DOHH2 (cell line): ENCODE data around the gene USP9X.

Source experiments
- H3F3A ChIP-seq: fragments of 200-600 bp; sonication (generic), shearing (Covaris generic); 2 replicates; pipeline ENCODE4 v1.6.0; 2016; ENCODE audit warnings: antibody characterized with exemption, mild to moderate bottlenecking; ENCODE audit not compliant: control insufficient read depth, insufficient read depth
- H3K27ac ChIP-seq: fragments of 200-600 bp; sonication (generic); 2 replicates; pipeline ENCODE4 v1.5.1; 2014; ENCODE audit warnings: low read depth, mild to moderate bottlenecking, low read length, moderate library complexity
- H3K27me3 ChIP-seq: fragments of 200-600 bp; sonication (generic); 2 replicates; pipeline ENCODE4 v1.6.1; 2014; ENCODE audit warnings: mild to moderate bottlenecking, low read length, mixed read lengths; ENCODE audit not compliant: control insufficient read depth
- H3K36me3 ChIP-seq: fragments of 200-600 bp; sonication (generic); 2 replicates; pipeline ENCODE4 v1.6.1; 2014; ENCODE audit warnings: mild to moderate bottlenecking, low read length, moderate library complexity, mixed read lengths; ENCODE audit not compliant: control insufficient read depth
- H3K4me1 ChIP-seq: fragments of 200-600 bp; sonication (generic); 2 replicates; pipeline ENCODE4 v1.6.1; 2014; ENCODE audit warnings: mild to moderate bottlenecking, low read length, mixed read lengths; ENCODE audit not compliant: control insufficient read depth
- H3K4me2 ChIP-seq: fragments of 200-600 bp; sonication (generic); 2 replicates; pipeline ENCODE4 v1.6.0; 2014; ENCODE audit warnings: mild to moderate bottlenecking, low read length, moderate library complexity
- H3K4me3 ChIP-seq: fragments of 200-600 bp; sonication (generic); 2 replicates; pipeline ENCODE4 v1.5.1; 2014; ENCODE audit warnings: mild to moderate bottlenecking, low read length, mixed read lengths
- H3K79me2 ChIP-seq: fragments of 200-600 bp; sonication (generic); 2 replicates; pipeline ENCODE4 v1.6.1; 2014; ENCODE audit warnings: mild to moderate bottlenecking, low read length, mixed read lengths; ENCODE audit not compliant: control insufficient read depth
- H3K9me2 ChIP-seq: fragments of 200-600 bp; sonication (generic); replicated peaks from 2 replicates; pipeline ENCODE4 v1.6.1; 2014; ENCODE audit warnings: mild to moderate bottlenecking, low read length, mixed read lengths; ENCODE audit not compliant: control insufficient read depth
- H3K9me3 ChIP-seq: fragments of 200-600 bp; sonication (generic); 2 replicates; pipeline ENCODE4 v1.6.1; 2014; ENCODE audit warnings: antibody characterized with exemption, low read length, mixed read lengths; ENCODE audit not compliant: control insufficient read depth, insufficient read depth
- H4K20me1 ChIP-seq: fragments of 200-600 bp; sonication (generic); 2 replicates; pipeline ENCODE4 v1.6.0; 2014; ENCODE audit warnings: low read depth, mild to moderate bottlenecking, antibody characterized with exemption, low read length, moderate library complexity; ENCODE audit not compliant: control insufficient read depth, insufficient read depth
- CTCF ChIP-seq: fragments of 200-600 bp; sonication (generic); IDR thresholded peaks from one replicate; pipeline ENCODE4 v1.5.1; 2014; ENCODE audit warnings: antibody characterized with exemption, mild to moderate bottlenecking, low read depth, low read length; ENCODE audit not compliant: poor library complexity, severe bottlenecking
- EZH2phosphoT487 ChIP-seq: fragments of 200-600 bp; sonication (generic); IDR thresholded peaks from 2 replicates; pipeline ENCODE4 v1.6.1; 2017; ENCODE audit warnings: borderline replicate concordance, mild to moderate bottlenecking, antibody characterized with exemption, low read length, moderate library complexity, mixed read lengths

USP9X gene

GRCh38 chrX:41090568-41091238, 5.5 kb downstream of the USP9X start:
- H3K27me3 ChIP-seq, result no peaks in the 10 kb centered on the region
- no peak overlapping the region for H3K4me3 ChIP-seq
- TF ChIP-seq CTCF (no peak), EZH2phosphoT487 (no peak)
- peaks cover 9% of the 10 kb centered on the region; the same call in 1 of the 2 replicates for H4K20me1 ChIP-seq
- H3F3A ChIP-seq, result no peaks in the 10 kb centered on the region
- peaks cover 38% of the 10 kb centered on the region for H3K36me3 ChIP-seq
- no peak overlapping the region for H3K27ac ChIP-seq
- H3K4me1 ChIP-seq, result peaks cover 27% of the 10 kb centered on the region
- no peaks in the 10 kb centered on the region for H3K9me3 ChIP-seq
- H3K79me2 ChIP-seq, result peaks cover 100% of the 10 kb centered on the region
- H3K4me2 ChIP-seq, result 0 out of 2 replicates have a peak overlapping the region, but pooled peaks have one; percentile 21
- no peaks in the 10 kb centered on the region for H3K9me2 ChIP-seq

GRCh38 chrX:41092776-41093175, 7.5 kb downstream of the USP9X start:
- no peaks in the 10 kb centered on the region for H3K9me2 ChIP-seq
- H3F3A ChIP-seq, result no peaks in the 10 kb centered on the region
- no peak overlapping the region for H3K27ac ChIP-seq
- H3K9me3 ChIP-seq, result no peaks in the 10 kb centered on the region
- peaks cover 100% of the 10 kb centered on the region for H3K79me2 ChIP-seq
- H3K4me1 ChIP-seq, result peaks cover 27% of the 10 kb centered on the region
- TF ChIP-seq EZH2phosphoT487, result no peak
- no peak for TF ChIP-seq CTCF
- H3K27me3 ChIP-seq, result no peaks in the 10 kb centered on the region
- H3K4me3 ChIP-seq, result no peak overlapping the region
- H4K20me1 ChIP-seq, result peaks cover 9% of the 10 kb centered on the region; the same call in 1 of the 2 replicates
- peaks cover 25% of the 10 kb centered on the region for H3K36me3 ChIP-seq
- no peak overlapping the region for H3K4me2 ChIP-seq

GRCh38 chrX:41095174-41095573, 9.9 kb downstream of the USP9X start:
- H3K36me3 ChIP-seq, result peaks cover 8% of the 10 kb centered on the region
- no peak for TF ChIP-seq EZH2phosphoT487
- TF ChIP-seq CTCF, result no peak
- H3F3A ChIP-seq, result no peaks in the 10 kb centered on the region
- H3K4me3 ChIP-seq, result no peak overlapping the region
- peaks cover 8% of the 10 kb centered on the region for H3K4me1 ChIP-seq
- no peaks in the 10 kb centered on the region for H3K9me3 ChIP-seq
- no peak overlapping the region for H3K4me2 ChIP-seq
- peaks cover 100% of the 10 kb centered on the region for H3K79me2 ChIP-seq
- peaks cover 6% of the 10 kb centered on the region; the same call in 1 of the 2 replicates for H4K20me1 ChIP-seq
- H3K27ac ChIP-seq, result no peak overlapping the region
- no peaks in the 10 kb centered on the region for H3K9me2 ChIP-seq
- no peaks in the 10 kb centered on the region for H3K27me3 ChIP-seq
